Stimulated activated CD4-positive, alpha-beta T cell treated with anti-CD3 and anti-CD28 coated beads, Interleukin-4, amount 100 ng/mL, for 48 hours (primary cell): ENCODE measurements around the gene ACTRT3.
A peak's percentile ranks its signal among the peaks of the same experiment; 100 is the strongest.

ENCODE experiments used
- DNase-seq, 2 donors: peaks; one replicate each; pipeline ENCODE4 v3.0.0-alpha.2; 2020; ENCODE audit warnings: low read depth in 2 of 2

Gene ACTRT3

DNA sequence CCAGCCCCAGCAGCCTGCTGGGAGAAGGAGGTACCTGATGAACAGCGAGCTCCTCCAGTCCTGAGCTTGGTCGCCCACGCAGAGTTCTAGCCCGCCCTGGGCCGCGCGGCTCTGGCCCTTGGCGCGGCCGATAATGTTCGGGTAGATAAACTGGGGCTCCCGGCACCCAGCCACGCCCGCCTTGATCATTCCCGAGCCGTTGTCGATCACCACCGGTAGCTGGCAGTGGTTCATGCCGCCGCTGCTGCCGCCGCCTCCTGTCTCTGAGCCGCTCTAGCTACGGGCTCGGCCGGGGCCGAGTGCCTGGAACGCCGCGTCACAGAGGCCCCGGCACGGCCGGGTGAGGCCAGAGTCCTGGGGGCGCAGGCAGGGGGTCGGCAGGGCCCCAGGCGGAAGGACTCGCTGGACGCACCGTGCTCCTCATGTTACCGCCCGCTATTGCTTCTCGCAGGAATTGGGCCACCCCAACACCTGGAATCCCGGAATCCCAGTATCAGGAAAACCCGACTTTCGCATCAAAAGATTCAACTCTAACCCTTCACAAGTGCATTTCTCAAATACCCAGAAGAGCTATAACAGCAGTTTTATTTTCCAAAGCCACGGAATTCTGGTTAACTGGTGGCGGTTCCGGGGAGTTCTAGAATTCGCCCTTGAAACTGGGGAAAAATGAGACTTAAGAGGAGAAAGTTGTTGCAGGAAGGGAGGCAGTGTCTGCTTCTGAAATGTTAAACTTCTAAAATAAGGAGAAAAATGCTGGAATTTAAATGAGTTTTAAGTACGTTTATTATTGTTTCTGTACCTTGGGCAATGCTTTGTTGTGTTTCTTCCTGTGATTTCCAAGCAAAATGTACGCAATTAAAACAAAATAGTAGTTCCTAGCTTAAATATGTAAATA lies at the start of gene ACTRT3:
TSS of gene ACTRT3 (minus strand) at position 275 of the 895 bp plus-strand sequence. CDS start at position 234, 41 bp downstream.
- DNase-seq = peak; percentile 58 to 63

DNA sequence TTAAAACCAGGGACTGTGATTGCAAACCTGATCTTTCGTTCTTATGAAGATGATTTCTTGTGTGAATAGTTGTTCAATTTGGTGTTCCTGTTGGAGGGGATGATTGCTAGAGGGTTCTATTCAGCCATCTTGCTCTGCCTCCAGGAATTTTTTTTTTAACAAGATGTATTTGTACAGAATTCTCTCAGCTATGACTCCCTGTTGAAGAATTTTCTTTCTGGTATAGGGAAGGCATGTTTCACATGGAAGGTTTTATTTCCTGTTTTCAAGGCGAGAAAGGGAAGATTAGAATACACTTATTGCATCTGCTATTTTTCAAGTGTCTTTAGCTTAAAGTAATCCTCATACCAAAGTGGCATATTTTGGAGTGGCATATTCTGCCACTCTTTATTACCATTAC lies 49.0 kb upstream of the ACTRT3 start:
- no peak for DNase-seq

DNA sequence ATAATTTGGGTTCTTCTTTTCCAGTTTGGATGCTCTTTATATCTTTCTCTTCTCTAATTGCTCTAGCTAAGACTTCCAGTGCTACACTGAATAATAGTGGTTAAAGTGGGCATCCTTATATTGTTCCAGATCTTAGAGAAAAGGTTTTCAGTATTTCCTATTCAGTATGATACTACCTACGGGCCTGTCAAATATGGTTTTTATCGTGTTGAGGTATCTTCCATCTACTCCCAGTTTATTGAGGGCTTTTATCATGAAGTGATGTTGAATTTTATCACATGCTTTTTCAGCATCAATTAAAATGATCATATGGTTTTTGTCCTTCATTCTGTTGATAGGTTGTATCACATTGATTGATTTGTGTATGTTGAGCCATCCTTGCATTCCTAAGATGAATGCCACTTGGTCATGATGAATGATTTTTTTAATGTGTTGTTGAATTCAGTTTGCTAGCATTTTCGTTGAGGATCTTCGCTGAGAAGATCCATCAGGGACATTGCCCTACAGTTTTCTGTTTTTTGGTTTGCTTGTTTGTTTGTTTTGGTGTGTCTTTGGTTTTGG lies 46.3 kb upstream of the ACTRT3 start:
- DNase-seq = no peak

DNA sequence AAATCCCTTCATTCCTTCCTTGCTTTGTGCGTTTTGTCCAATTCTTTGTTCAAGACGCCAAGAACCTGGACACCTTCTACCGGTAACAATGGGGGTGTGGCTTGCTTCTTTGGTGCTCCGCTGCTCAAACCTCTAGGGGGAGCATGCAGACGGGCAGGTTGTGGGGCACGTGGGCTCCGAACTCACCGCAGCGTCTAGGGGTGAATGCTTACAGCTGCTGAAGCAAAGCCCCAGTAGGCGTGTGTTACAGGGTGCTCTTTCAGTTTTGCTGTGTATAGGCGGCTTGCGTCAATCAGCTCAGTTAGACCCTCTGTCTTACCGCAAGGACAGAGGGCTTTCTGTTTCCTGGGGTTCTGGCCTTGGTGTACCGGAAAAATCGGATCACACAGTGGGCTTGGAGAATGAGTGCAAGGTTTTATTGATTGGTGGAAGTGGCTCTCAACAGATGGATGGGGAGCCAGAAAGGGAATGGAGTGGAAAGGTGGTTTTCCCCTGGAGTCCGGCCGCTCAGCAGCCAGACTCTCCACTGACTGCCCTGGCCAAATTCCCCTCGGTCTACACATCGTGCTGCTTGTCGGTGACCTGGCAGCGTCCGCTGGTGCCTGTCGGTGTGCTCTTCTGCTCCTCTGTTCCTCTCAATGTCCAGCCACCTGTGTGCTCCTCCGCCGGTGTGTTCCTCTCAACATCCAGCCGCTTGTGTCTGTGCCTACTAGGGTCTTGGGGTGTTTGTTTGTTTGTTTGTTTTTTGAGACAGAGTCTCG lies 44.6 kb upstream of the ACTRT3 start:
- peak; percentile 60 to 65 for DNase-seq

DNA sequence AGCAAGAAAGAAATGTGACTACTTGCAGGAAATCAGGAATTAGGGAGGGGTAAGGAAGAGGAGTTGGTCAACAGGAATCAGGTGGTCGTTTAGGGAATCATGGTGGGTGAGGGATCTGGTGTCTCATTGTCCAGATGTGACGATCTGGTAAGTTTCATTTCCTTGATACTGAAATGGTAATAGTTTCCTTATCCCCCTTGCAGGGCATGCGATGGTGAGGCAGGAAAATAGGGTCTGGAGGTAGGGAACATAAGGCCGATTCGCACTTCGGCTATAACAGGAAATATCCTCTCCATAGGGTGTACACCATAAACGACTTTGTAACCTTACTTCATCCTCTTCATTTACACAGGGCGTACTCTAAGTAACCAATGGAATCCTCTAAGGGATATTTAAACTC lies 43.9 kb upstream of the ACTRT3 start:
- DNase-seq = no peak

DNA sequence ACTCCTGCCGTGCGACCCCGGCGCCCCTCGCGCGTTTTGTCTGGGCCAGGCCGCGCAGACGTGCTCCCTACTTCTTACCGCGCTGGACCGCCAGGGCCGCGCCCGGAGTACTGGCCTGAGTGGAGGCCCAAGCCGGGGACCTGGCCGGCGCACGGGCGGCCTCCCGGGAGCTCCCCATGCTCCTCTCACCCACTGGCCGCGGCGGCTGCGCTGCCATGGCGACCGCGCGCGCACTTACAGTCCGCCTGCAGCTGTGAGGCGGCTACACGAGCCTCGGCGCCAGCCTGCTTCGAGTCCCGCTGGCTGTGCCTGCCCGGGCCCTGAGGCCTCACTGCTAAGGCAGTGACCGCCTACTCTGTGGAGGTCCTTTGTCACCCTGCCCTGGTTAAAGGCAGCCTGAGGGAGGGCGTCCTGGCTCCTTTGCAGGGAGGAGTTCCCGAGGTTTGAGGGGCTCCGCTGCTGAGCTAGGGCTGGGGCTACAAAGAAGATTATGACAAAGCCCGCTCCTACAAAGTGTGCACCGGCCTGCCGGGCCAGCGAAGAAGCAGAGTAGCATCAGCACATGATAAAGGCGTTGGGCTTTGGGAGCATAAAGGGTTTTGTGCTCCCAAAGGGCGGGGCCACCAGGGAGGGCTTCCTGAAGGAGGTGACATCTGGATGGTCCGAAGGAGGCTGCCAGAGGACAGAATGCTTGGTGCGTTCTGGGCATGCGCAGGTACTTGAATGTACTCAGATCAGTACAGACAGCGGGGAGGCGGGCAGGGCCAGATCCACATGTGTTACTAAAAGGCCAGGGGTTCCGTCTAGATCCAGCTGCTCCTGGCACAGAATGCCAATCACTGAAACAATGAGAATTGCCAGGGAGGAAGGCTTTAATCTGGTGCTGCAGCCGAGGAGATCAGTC lies 43.2 kb upstream of the ACTRT3 start, which contains the start of the genes LRRC34 and LRRIQ4:
TSS of gene LRRC34 (minus strand) at position 573 of the 904 bp plus-strand sequence. CDS start at position 217, 356 bp downstream.
TSS of gene LRRIQ4 (plus strand) at position 539 of the 904 bp plus-strand sequence. CDS start 9,052 bp downstream, outside the sequence.
- peak; percentile 63 to 70 for DNase-seq

DNA sequence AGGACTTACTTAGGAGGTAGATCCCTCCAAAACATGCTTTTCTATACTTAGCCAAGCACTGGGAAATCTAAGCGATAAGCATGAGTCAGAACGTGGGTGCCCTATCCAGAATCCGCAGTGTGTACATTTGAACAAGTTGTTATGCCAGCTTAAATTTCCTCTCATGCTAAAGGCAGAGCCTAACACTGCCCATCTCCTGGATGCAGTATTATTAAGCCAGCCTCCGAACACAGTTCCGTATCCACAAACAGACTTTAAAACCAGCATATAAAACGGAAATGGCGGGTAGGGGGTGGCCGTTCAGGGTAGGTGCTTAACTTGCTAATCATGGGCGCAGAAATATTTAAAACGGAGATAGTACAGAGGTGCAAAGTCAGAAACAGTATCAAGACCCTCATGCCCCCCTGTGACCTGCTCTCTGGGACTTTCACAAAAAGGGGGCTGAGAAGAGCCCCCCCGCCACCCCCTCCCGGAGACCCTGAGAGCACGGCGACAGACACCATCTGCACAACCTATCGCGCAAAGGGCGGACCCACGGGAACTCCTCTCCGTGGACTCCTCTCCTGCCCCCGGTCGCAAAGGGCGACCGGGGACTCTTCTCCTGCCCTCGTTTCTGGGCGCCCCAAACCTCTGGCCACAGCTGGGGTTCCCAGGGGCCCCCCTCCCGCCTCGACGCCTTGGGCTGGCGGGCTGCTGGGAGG lies 42.4 kb upstream of the ACTRT3 start:
- DNase-seq = peak in 1 of 2 donors; percentile 3

DNA sequence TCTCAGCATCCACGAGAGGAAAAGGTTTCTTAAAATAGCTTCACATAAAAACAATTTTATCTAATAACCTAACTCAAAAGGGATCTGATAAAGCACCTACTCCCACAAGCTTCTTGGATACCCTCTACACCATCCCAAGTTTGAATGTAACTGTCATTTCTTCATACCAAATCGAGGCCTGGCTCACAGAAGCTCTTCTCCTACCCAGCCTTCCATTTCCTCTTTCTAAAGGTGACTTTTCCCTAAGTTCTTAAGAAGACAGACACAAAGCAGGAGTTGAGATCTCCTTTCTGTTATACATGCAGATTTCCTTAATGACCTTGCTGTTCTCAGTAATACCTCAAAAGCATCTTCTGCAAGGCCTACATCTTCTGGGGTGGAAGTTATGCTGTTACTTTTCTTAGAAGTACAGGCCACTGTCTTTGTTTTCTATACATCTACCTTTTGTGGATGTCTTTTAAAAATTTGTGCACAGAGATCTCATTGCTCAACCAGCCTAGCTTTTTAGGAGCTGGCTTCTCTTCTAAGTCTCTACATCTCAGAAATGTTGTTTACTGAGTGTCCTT lies 40.0 kb upstream of the ACTRT3 start:
- no peak for DNase-seq

DNA sequence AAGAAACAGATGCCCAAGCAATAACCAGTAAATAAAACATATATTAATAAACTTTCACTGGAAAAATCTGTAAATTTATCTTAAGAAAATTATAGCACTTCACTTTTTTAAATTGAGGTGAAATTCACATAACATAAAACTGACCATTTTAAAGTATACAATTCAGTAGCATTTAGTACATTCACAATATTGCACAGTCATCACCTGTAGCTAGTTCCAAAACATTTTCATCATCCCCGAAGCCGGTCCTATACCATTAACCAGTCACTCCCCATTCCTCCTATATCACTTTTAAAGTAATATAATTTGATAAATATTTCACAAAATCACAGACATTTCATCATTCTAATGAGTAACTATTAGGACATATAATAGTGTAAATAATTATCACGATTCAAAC lies 35.3 kb upstream of the ACTRT3 start:
- no peak for DNase-seq

DNA sequence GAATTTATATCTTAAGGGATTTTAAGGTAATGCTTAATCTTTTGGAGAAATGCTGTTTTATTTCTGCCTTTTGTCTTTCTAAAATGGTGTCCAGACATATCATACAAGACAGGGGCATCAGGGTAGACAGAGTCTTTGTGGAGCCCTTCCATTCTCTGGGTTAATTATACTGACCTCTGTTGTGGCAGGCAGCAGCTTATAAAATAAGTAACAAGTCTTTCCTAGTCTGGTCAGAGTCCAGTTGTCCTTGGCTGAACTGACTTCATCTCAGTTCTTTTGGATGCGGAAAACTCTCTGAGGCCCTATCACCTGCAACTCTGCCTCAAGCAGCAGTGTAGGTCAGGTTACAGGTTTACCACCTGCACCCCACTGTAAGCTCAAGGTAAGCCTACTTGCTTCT lies 23.0 kb upstream of the ACTRT3 start:
- DNase-seq = no peak

DNA sequence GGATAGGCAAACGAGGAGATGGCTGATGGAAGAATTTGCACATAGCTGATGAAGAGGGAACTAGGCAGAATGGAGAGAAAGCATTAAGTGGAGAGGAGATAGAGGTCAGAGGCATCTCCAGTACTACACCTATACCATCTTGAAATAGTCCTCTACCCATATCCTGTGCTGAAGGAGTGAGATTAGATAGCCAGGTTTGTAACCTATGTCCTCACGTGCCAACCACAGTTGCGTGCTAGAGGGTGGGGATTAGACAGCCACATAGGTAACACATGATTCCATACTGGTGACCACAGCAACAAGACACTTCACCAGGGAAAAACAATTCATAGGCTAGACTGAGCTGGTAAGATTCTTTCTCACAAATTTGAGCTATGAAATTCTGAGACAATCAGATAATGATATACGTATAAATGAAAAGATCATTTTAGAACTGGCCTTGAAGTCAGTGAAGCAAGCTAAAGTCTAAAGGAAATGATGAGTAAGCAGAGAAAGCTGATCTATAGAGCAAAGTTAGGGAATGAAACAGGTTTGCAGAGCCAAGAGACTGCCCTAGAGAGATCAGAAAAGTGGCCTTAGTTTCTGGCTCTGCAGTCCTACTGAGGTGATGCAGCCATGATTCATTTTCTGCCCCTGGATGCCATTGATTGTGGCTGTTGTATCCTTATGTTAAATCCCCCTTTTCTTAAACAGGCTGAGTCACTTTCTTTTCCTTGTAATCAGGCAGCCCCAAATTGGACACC lies 21.5 kb upstream of the ACTRT3 start:
- DNase-seq = no peak

DNA sequence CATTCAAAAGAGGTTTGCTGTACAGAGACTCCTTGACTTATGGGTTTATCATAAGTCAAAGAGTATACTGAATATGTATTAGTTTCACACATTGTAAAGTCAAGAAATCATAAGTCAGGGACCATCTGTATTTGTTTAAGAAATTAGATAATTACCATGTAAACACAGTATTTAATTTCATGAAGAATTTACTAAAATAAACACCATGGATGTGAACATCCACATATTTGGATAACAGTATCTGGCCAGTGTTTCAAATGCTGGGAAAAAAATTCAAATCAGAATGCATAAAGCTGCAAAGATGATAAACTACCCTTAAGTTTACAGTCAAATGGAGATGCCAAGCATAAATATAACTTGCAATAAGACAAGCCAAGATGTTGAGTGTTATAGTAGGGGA lies 20.9 kb upstream of the ACTRT3 start:
- DNase-seq = no peak

DNA sequence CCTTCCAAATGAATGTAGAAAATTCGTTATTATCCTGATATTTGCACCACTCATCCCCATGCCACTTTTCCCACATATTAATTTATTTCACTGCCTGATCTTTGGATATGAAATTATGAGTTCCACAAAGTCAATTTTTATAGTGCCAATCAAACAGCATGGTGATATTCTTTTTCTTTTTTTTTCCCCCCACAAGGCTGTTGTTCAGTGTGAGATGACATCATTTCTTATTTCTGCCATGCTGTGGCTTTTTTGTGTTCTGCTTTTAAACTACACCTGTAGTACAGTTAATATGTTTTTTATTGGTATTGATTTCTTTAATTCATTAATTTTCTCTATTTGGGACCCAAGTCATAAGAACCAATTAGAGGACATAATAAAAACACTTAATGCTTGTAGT lies 18.4 kb upstream of the ACTRT3 start:
- DNase-seq = no peak

DNA sequence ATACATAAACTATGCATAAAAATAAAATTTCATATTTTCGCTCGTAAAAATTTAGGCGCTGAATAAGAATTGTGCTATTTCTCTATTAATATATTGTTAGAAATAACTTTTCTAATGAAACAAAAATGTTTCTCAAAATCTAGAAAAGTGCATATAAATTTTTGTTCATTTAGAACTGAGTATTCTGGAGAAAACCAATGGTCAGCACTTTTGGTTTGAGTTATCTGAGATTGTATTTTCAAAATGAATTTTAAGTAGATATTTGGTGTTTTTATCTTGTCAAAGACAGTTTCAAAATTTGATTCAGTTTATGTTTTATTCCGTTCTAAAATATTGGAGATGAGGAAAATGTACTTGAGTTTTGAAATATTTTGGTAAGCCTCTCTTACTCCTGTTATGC lies 17.8 kb upstream of the ACTRT3 start:
- DNase-seq = no peak

DNA sequence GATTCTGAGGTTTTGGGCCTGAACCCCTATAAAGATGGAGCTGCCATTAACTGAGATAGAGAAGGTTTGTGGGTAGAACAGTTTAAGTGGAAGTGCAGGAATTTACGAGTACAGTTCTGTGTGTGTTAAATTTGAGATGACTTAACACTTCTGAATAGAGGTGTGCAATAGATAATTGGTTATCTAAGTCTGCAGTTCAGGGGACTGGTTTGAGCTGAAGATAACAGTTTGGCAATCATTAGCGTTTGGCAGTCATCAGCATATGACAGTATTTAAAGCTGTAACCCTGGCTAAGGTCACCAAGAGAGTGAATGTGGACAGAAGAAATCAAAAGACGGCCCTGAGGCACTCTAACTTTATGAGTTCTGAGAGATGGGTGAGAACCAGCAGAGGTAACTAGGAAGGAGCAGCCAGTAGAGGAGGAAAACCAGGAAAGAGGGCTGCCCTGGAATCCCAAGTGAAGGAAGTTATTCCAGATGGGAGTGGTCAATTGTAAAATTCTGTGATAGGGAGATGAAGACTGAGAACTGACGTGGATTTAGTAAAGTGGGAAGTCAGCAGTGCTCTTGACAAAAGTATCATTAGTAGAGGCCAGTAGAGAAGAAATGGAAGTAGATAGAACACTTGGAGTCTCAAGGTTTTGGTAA lies 12.0 kb upstream of the ACTRT3 start:
- no peak for DNase-seq

DNA sequence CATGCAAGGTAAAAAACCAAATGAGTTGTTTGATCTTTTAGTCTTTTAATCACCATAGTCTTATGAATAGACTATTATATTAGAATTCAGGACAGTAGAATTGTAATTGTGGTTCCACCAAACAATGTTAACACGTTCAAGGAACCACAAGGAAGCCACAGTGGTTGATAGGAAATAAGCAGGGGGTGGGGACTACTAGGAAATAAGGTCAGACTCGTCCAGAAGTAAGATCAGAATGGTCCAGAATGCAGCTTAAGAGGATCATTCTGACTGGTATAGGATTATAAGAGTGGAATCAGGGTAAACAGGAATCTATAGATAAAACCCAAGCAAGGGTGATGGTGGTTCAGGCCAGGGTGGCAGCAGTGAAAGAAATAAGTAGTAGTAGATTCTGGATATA lies 11.4 kb upstream of the ACTRT3 start:
- DNase-seq = no peak

DNA sequence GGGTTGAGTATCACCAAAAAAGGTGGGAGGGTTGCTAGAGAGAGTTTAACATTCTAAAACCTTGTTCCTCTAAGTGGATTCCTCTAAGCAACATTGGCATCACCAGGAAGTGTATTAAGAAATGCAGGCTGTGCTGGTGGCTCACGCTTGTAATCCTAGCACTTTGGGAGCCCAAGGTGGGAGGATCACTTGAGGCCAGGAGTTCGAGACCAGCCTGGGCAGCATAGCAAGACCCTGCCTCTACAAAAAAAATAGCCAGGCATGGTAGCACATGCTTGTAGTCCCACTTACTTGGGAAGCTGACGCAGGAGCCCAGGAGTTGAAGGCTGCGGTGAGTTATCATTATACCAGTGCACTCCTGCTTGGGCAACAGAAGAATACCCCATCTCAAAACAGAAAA lies 8.5 kb upstream of the ACTRT3 start:
- DNase-seq = no peak

DNA sequence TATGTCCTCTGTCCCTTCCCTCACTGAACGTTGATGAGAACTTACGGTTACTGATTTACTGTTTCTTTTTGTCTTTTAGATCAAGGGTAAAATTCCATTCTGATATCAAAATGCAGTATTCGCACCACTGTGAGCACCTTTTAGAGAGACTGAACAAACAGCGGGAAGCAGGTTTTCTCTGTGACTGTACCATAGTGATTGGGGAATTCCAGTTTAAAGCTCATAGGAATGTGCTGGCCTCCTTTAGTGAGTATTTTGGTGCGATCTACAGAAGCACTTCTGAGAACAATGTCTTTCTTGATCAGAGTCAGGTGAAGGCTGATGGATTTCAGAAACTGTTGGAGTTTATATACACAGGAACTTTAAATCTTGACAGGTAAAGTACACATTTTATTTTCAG lies 4.8 kb upstream of the ACTRT3 start:
- DNase-seq = no peak
